Prostate gland (tissue), 2 donors: ENCODE results near the gene CAPZB.

Experiments used
- CTCF ChIP-seq, 4 experiments: fragments of 200-600 bp in 2 of 4; fragments of 450-650 bp in 2 of 4; sonication (generic) in 2 of 4; IDR thresholded peaks; 1 replicate in 3 of 4; 2 replicates in 1 of 4; pipeline ENCODE4 v1.5.1; 2016 to 2019; ENCODE audit warnings: antibody characterized with exemption in 4 of 4, mild to moderate bottlenecking in 2 of 4, moderate library complexity in 2 of 4
- POLR2AphosphoS5 ChIP-seq: sonication (generic); formaldehyde crosslinking; IDR thresholded peaks from one replicate; pipeline ENCODE4 v1.6.1; 2017; ENCODE audit warnings: antibody characterized with exemption

GRCh38 chr1:19402031-19402813, 83.1 kb downstream of the CAPZB start:
- no peak for TF ChIP-seq CTCF (IDR thresholded peaks at IDR 0.05)
- peak; percentile 55 for TF ChIP-seq POLR2AphosphoS5
